HG03135 (cell line): ENCODE measurements around the gene ZNF200.

Source experiments
- ATAC-seq: cut with Tn5 transposase; IDR thresholded peaks from one replicate; pipeline ENCODE4 v1.9.1; 2021; ENCODE audit warnings: mild to moderate bottlenecking, moderate library complexity; ENCODE audit not compliant: unreplicated experiment

The ZNF200 gene

DNA sequence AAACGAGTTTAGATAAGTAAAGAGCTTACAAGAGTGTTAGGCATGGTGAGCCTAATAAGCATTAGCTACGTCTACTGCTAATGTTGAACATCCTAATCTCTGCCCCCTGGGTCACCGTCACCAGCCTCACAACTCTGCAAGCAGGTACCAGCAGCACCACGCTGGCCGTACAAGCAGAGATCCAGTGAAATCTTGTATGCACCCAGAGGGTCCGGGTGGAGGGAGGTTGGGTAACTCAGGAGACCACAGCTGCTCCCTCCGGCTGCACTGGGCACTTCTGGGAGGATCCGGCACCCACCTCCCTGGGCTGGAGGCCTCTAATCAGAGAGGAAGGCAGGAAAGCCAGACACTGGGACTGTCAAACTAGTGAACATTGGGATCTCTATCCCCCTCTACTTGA lies 55.3 kb downstream of the ZNF200 start:
- no peak for ATAC-seq

DNA sequence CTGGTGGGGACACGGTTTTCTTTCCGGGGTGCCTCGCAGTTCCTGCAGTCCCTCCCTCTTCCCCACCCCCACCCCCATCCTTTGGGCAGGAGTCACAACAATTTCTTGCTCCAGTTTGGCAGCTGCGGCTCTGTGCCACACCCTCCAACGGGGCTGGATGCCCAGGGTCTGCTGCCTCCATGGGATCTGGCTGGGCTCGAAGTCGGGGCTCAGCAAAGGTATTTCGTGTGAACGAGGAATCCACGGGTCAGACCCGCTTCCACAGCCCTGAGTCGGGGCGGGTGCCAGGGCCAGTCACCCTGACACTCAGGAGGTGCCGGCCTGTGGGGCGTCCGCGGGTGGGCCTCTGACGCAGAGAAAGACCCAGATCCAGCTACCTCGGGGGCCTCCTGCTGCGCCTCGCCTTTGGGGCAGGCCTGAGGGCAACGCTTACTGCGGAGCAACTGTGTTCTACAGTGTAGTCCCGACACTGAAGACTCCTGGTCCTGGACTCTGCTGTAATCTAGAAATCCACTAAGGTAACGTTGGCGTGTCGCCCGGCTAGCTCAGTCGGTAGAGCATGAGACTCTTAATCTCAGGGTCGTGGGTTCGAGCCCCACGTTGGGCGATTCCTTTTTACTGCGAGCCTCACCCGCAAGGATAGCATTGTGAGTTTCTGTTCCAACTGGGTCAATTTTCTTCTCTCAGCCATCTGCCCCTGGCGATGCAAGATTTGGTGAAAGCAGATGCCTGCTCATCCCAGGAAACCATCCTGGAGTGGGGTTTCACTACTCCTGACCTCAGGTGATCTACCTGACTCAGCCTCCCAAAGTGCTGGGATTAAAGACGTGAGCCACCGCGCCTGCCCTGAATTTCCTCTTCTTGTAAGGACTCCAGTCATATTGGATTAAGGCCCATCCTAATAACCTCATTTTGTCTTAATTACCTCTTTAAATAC lies 59.5 kb downstream of the ZNF200 start:
- no peak for ATAC-seq

DNA sequence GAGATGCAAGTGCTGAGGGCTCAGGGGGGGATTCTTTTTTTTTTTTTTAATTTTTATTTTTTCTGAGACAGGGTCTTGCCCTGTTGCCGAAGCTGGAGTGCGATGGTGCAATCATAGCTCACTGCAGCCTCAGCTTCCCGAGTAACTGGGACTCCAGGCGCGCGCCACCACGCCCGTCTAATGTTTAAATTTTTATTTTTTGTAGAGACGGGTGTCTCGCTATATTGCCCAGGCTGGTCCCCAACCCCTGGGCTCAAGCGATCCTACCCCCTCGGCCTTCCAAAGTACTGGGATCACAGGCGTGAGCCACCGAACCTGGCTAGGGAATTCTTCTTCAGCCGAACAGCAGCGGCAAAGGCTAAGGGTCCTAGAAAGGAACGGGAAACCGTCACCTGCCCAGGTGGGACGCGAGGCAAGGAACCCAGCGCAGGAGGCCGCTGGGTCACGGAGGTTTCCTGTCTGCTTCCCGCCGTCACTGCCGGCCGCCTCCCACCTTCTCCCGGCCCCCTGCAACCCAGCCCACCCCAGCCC lies 60.3 kb downstream of the ZNF200 start:
- no peak for ATAC-seq

DNA sequence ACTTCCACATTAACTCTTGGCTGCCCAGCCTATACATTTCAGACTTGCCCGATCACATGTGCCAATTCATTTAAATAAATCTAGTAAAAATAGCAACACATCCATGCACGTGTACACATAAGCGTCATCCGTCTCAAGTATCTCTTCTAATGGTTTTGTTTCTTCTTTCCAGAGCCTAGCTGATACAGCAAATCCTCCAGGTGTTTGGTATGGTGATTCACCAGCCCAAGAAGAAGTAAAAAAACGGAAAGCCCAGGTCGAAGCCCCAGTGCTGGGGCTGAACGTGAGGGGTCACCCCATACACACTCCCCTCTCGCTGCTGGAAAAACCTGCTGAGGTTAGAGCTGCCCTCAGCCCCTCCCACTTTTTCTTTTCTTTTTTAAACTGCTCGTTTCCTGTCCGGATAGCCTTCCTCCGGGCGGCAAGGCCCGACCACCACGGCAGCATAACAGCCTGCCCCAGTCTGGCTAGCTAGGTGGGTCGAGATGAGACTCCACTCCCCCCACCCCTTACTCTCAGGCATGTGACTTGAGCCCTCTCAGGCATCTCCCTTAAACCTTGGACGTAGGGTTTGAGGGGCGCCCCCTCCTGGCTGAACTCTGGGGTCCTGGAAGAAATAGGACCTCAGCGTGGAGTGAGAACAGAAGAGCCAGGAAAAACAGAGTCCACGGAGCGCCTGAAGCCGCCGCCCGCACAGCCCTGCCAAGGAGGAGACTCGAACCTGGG lies 60.9 kb downstream of the ZNF200 start:
- no peak for ATAC-seq
